Stimulated activated CD8-positive, alpha-beta memory T cell treated with anti-CD3 and anti-CD28 coated beads, Interleukin-15, amount 100 ng/mL, for 4 hours (primary cell): Measurements from ENCODE around the gene S100A7A.
A peak's percentile ranks its signal among the peaks of the same experiment; 100 is the strongest.
"Not testable (repeated sequence)": the region's sequence is repeated elsewhere in the genome, so short reads cannot be mapped to it uniquely, and the experiment has no call there.

Experiments used
- DNase-seq, 2 donors: peaks; one replicate each; pipeline ENCODE4 v3.0.0-alpha.2; 2020; ENCODE audit warnings: low read depth in 2 of 2

Gene S100A7A

DNA sequence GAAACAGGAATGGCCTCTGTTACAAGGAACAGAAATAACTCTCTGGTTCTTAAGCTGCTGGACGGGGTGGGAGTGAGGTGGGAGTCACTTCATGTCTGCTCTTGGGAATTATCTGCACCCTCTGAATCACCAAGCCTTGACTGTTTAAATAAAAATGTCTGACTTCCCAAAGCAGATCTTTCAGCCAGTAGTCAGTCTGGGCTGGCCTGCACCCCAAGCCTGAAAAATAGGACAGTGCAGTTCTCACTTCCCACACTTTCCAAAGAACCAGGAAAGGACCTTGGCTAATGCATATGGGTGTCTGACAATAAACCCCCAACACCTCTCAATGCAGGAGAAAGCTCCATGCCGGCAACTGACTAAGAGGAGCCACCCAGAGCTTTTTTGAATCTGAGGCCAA, 43.3 kb downstream of the S100A7A start:
- DNase-seq, result no peak

DNA sequence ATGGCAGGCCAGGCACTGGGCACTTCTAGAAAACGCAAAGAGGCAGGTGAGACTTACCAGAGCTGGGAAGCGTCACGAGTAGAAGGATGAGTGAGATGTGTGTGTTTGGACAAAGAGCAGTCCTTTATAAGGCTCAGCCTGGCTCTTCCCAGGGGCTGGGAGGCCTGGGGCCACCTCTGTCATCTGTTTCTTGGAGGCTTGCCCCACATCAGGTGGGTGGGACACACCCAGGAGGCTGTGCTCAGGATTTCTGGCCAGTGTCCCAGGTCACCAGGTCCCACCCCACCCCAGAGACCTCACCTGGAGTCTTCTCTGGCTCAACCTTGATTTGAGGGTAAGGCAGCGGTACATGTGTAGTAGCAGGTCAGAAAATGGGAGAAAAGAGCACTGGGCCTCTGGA, 44.2 kb downstream of the S100A7A start, which contains the start of gene S100A7:
Gene S100A7 (minus strand): TSS at position 101 of the 400 bp plus-strand sequence. CDS start 1,638 bp downstream, outside the sequence.
- DNase-seq, result no peak

DNA sequence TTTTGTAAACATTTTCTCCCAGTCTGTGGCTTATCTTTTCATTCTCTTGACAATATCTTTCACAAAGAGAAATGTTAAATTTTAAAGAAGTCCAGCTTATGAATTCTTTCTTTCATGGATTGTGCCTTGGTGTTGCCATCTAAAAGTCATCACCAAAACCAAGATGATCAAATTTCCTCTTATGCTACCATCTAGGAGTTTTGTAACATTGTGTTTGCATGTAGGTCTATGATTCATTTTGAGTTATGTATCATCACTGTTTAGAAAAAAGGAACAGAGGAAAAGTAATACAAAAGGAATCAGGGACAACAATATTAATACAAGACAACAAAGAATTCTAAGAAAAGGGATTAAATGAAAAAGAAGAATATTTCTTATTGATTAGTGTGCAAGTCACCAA, 46.4 kb downstream of the S100A7A start:
- DNase-seq, result not testable (repeated sequence)

DNA sequence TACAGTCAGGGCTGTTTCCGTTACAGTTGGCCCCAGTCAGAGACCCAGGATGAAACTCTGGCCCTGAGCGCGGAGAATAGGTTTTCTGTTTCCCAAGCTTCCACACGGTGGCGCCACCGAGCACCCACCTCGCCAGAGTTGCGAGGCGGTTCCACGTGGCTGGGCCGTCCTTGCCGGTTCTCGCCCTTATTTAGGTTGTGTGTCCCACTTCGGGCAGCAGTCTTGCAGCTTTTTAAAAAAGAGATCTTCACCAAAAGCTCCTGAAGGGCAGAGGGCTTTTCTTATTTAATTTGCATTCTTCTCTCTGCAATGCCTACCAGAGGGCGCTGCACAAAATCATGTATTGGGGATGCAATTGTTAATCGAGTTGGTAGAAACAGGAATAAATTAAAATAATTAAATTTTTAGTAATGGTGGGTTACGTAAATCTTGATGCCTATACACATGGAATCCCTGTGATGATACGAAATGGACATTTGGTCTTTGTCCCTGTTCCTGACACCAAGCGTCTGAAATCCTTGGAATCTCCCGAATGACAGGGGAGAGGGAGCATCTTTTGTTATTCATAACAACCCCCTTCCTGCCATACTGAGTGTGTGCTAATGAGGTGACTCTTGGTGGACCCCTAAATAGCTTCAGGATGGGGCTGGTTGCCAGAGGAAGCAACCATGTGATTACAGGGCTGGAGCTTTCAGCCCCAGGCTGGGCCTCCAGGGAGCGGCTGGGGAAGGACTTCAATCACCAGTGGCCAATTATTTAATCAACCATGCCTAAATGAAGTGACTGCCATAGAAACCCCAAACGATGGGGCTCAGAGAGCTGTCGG, 49.7 kb downstream of the S100A7A start:
- peak; percentile 10 to 15 for DNase-seq

DNA sequence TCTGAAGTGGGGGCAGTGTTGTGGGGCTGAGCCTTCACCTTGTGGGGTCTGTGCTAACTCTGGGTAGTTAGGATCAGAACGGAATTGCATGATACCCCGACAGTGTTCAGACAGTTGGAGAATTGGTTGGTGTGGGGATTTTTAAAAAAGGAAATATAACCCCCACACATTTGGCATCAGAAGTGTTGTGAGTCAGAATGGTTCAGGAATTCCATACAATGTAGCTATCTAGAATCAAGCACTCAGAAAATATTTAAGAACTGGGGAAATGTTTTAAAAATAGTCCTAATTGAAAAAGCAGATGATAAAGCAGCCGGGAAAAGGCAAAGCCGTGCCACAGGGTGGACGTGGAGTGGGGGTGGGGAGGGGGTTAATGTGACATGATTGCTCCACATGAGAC, 50.6 kb downstream of the S100A7A start:
- no peak for DNase-seq

DNA sequence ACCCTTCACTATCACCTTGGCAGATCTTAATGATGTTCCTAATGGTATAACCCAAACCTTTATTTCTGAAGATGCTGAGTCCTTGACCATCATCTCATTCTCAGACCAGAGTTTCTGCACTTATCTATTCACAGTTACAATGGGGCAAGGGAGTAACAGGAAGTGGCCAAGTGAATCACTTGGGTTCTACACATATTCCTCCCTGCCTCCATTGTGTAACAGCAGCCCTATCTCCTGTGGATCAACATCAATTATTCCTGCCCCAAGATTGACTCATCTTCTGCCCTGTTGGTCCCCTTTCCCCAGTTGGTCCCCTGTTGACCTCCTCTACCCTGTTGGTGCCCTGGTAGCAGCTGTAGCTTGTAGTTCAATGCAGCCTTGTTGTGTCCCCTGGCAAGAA, 54.4 kb downstream of the S100A7A start:
- DNase-seq, result no peak
